ENCODE results near the gene NUDT8. TPM values are rescaled to one million over a fixed set of nuclear protein-coding genes. Genes with fewer than 3 reads are reported as not detected.

The NUDT8 gene
- total RNA-seq, 1 donor: 4.7 TPM

Small RNA genes lying within 50 kb of the gene (small RNA-seq; reads per million reads assigned to genes)
- gene AP003385.3: not detected

Other genes with a start within 250 kb of the NUDT8 start
- gene RAD9A, start 238.0 kb downstream of the NUDT8 start, total RNA-seq: 4.3 and 6.4 TPM in 2 replicates
- 172 and 202 TPM in 2 replicates for gene PPP1CA, start 228.1 kb downstream of the NUDT8 start, total RNA-seq
- not detected in 2 replicates for gene TBC1D10C, start 225.9 kb downstream of the NUDT8 start, total RNA-seq
- gene CARNS1, start 214.3 kb downstream of the NUDT8 start, total RNA-seq: not detected in 2 replicates
- 42.3 and 47.0 TPM in 2 replicates for gene RPS6KB2, start 201.4 kb downstream of the NUDT8 start, total RNA-seq
- gene PTPRCAP, start 192.3 kb downstream of the NUDT8 start, total RNA-seq: 0.32 TPM in 1 of 2 replicates, not detected in the other
- gene CORO1B, start 186.5 kb downstream of the NUDT8 start, total RNA-seq: 85.5 and 102 TPM in 2 replicates
- not detected in 2 replicates for gene GPR152, start 177.2 kb downstream of the NUDT8 start, total RNA-seq
- gene CABP4, start 174.6 kb downstream of the NUDT8 start, total RNA-seq: not detected in 2 replicates
- 18.4 and 18.6 TPM in 2 replicates for gene TMEM134, start 160.7 kb downstream of the NUDT8 start, total RNA-seq
- 42.7 and 55.1 TPM in 2 replicates for gene AIP, start 146.9 kb downstream of the NUDT8 start, total RNA-seq
- gene PITPNM1, start 124.6 kb downstream of the NUDT8 start, total RNA-seq: 21.9 and 22.9 TPM in 2 replicates
- 13.5 and 16.8 TPM in 2 replicates for gene CDK2AP2, start 121.8 kb downstream of the NUDT8 start, total RNA-seq
- gene CABP2, start 106.5 kb downstream of the NUDT8 start, total RNA-seq: not detected in 2 replicates
- 495 and 721 TPM in 2 replicates for gene GSTP1, start 46.1 kb downstream of the NUDT8 start, total RNA-seq
- 140 and 178 TPM in 2 replicates for gene NDUFV1, start 23.0 kb downstream of the NUDT8 start, total RNA-seq
- gene TBX10, start 9.8 kb upstream of the NUDT8 start, total RNA-seq: not detected in 2 replicates
- not detected in 2 replicates for gene ACY3, start 20.8 kb upstream of the NUDT8 start, total RNA-seq
- gene ALDH3B2, start 44.7 kb upstream of the NUDT8 start, total RNA-seq: not detected in 2 replicates

All from fibroblast of villous mesenchyme (primary cell).